ENCODE results near the gene MYO5B. TPM values are rescaled to one million over a fixed set of nuclear protein-coding genes. Genes with fewer than 3 reads are reported as not detected.
A peak's percentile ranks its signal among the peaks of the same experiment; 100 is the strongest.
"Not testable (repeated sequence)": the region's sequence is repeated elsewhere in the genome, so short reads cannot be mapped to it uniquely, and the experiment has no call there.

MYO5B gene
- total RNA-seq, 2 donors from 2014 or later = 106 to 132 TPM

DNA sequence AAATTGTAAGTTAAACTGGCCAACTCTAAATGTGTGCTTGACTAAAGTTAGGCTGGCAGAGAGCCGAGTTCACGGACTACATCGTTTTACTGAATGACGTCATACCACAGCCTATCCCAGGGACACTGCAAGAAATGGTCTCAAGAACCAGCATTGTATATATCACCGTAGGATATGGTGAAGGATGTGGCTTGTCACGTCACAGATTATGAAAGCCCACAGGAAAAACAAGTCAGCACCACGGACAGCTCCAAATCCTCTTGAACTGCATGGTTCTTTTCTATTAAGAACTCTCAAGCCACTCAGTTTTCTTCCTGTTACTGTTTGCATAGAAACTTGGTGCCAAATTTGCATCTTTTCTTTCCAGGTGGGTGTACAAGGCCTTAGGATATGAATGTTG is 296.5 kb downstream of the MYO5B start:
- H3K27me3 ChIP-seq = no peaks in the 10 kb centered on the region
- H3K36me3 ChIP-seq = no peaks in the 10 kb centered on the region
- H3K9ac ChIP-seq (ENCODE audit: low read depth in 2 of 2, low read length in 2 of 2) = no peak overlapping the region
- peak; percentile 58 for DNase-seq
- no peaks in the 10 kb centered on the region for H3K4me1 ChIP-seq
- H3K4me3 ChIP-seq = no peak overlapping the region
- no peaks in the 10 kb centered on the region for H3K9me3 ChIP-seq
- H3K27ac ChIP-seq = no peak overlapping the region
- intact Hi-C loops (cut with DNase I) = no loop called here
- TF ChIP-seq, protein P1, sequence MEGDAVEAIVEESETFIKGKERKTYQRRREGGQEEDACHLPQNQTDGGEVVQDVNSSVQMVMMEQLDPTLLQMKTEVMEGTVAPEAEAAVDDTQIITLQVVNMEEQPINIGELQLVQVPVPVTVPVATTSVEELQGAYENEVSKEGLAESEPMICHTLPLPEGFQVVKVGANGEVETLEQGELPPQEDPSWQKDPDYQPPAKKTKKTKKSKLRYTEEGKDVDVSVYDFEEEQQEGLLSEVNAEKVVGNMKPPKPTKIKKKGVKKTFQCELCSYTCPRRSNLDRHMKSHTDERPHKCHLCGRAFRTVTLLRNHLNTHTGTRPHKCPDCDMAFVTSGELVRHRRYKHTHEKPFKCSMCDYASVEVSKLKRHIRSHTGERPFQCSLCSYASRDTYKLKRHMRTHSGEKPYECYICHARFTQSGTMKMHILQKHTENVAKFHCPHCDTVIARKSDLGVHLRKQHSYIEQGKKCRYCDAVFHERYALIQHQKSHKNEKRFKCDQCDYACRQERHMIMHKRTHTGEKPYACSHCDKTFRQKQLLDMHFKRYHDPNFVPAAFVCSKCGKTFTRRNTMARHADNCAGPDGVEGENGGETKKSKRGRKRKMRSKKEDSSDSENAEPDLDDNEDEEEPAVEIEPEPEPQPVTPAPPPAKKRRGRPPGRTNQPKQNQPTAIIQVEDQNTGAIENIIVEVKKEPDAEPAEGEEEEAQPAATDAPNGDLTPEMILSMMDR (IDR thresholded peaks at IDR 0.05) = no peak

DNA sequence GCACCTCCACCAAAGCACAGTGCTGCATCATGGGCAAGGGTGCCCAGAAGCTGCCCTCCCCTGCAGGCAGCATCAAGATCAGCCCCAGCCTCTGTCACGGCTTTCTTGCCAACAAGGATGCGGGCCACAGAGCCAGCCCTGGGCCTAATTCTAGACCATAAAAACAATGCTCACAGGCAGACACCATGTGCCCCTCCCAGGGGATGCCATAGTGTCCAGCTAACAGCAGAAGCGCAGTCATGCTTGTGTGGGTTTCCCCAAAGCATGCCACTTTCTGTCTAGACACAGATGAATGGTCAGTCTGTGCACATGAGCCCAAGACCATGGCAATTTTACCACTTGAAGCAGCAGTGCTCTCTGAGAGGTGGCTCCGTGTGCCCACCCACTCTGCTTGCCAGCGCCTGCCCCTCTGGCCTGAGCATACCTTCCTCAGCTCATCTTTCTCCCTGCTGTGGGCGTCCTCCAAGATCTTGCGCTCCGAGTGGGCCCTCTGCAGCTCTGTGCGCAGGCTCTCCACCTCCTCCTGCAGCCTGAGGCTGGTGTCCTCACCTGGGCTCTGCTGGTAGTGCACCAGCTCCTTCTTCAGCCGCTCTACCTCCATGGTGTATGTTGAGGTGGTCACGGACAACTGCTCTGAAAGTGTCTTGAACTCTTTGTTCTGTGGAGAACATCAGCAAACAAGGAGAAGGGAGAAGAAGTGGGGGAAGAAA is 300.3 kb downstream of the MYO5B start:
- no peaks in the 10 kb centered on the region for H3K9me3 ChIP-seq
- no peak overlapping the region for H3K4me3 ChIP-seq
- H3K9ac ChIP-seq (ENCODE audit: low read depth in 2 of 2, low read length in 2 of 2) = no peak overlapping the region
- no peak overlapping the region for H3K27ac ChIP-seq
- TF ChIP-seq, protein P1 (IDR thresholded peaks at IDR 0.05) = no peak
- no peak for DNase-seq
- no peaks in the 10 kb centered on the region for H3K27me3 ChIP-seq
- no peaks in the 10 kb centered on the region for H3K36me3 ChIP-seq
- intact Hi-C loops (cut with DNase I) = no loop called here
- no peaks in the 10 kb centered on the region for H3K4me1 ChIP-seq

DNA sequence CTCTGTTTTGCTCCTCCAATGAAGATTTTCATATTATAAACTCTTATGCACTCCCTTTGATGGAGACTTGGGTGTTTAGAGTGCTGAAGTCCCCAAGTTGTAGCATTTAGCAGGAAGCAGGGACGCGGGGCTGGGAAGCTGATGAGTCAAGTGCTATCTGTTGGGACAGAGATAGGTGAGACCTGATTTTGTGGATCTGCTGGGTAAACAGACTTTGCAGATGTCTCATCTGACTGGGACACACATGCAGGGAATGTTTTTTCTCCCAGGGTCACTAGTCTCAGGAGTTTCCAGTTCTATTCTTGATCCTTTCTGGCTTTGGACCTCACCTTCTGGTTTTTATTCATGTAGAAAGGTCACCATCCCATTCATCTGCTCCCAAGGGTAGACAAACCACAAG is 301.9 kb downstream of the MYO5B start:
- TF ChIP-seq, protein P1 (IDR thresholded peaks at IDR 0.05) = no peak
- no peaks in the 10 kb centered on the region for H3K4me1 ChIP-seq
- no peak overlapping the region for H3K4me3 ChIP-seq
- intact Hi-C loops (cut with DNase I) = no loop called here
- no peaks in the 10 kb centered on the region for H3K27me3 ChIP-seq
- no peak for DNase-seq
- H3K27ac ChIP-seq = no peak overlapping the region
- H3K9ac ChIP-seq (ENCODE audit: low read depth in 2 of 2, low read length in 2 of 2) = no peak overlapping the region
- H3K36me3 ChIP-seq = no peaks in the 10 kb centered on the region
- H3K9me3 ChIP-seq = no peaks in the 10 kb centered on the region

DNA sequence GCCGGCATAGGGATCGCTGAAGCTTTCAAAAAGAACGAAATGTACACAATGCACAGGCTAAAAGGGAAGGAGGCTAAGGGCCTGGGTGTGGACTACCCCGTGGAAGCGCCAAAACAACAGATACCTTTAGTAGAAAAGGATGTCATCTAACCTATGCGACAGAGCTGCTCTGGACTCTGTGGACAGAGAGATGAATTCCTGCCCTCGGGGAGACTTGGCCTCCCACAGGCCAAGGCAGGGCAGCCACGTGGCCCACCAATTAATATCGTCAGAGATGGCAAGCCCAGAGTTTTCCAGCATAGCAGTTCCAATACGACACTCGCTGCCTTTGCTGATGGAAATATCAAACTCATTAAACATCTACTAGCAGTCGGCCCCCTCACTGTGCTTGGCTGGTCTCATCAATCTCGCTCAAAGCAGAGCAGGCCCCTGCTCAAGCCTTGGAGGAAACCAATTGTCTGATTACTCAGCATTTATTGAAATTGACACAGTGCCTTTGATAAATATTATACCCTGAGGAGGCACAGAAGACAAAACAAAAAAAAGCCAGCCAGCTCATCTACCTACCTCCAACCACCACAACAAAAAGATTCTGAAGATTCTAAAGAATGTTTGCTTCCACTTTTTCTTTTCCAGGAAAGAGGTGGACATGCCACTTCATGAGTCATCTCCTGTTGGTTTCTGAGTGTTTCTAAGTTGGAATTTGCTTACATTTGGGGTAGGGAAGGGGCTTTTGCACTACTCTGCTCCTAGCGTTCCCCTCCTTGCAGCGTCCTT is 302.6 kb downstream of the MYO5B start:
- Histone ChIP-seq H3K4me3 (no peak overlapping the region), H3K27me3 (no peaks in the 10 kb centered on the region), H3K27ac (no peak overlapping the region), H3K9ac (ENCODE audit: low read depth in 2 of 2, low read length in 2 of 2) (no peak overlapping the region), H3K9me3 (no peaks in the 10 kb centered on the region), H3K36me3 (no peaks in the 10 kb centered on the region), H3K4me1 (no peaks in the 10 kb centered on the region)
- intact Hi-C loops (cut with DNase I) = no loop called here
- DNase-seq = no peak
- TF ChIP-seq, protein P1 (IDR thresholded peaks at IDR 0.05) = no peak

DNA sequence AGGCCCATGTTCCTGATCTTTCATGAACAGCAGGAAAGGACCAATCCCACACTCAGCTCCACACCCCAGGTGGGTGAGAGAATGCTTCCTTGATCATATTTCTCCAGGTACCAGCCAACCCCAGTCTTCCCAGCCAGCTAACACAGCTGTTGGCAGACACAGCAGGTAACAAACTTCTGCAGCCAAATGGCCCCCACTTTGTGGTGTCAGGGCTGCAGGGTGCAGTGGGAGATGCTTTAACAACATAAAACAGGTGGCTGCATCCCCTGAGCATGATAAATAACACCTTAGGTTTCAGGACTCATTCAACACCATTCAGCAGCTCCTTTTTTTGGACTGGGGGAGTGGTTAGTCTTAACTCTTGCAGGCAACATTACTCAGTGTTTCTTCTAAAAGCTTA is 304.9 kb downstream of the MYO5B start:
- TF ChIP-seq, protein P1 (IDR thresholded peaks at IDR 0.05) = no peak
- Histone ChIP-seq H3K9ac (ENCODE audit: low read depth in 2 of 2, low read length in 2 of 2) (no peak overlapping the region), H3K27ac (no peak overlapping the region), H3K4me3 (no peak overlapping the region), H3K4me1 (no peaks in the 10 kb centered on the region), H3K36me3 (no peaks in the 10 kb centered on the region), H3K9me3 (no peaks in the 10 kb centered on the region), H3K27me3 (no peaks in the 10 kb centered on the region)
- intact Hi-C loops (cut with DNase I) = no loop called here
- DNase-seq = no peak

DNA sequence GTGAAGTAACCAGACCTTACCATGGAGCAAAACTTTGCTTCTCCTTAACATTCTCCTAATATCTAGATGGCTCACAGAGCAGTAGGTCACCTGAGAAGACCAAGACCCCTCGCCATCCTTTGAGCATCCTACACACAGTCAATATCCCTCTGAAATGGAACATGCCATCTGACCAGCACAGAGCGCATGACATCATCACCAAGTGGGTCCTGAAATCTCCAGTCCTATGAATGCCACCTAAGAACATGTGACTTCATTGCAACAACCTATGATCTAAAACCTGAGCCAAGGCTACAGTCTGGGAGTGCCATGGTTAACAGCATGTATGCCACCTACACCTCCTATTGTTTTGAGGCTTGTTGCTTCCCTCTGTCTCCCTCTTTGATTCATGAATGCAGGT is 305.4 kb downstream of the MYO5B start:
- H3K27me3 ChIP-seq; intact Hi-C loops (cut with DNase I): not testable (repeated sequence)

More for the DNA sequence above, 305.4 kb downstream of the MYO5B start:
- not testable (repeated sequence) for H3K9ac ChIP-seq (ENCODE audit: low read depth in 2 of 2, low read length in 2 of 2); H3K27ac ChIP-seq; DNase-seq; H3K9me3 ChIP-seq; H3K36me3 ChIP-seq; H3K4me1 ChIP-seq; H3K4me3 ChIP-seq

Measured in colonic mucosa (tissue), 4 donors.